Stimulated activated naive CD8-positive, alpha-beta T cell treated with anti-CD3 and anti-CD28 coated beads, Interleukin-15, Interleukin-2, amounts not matched to agents 100 U/mL and 50 U/mL, for 24 hours (primary cell): ENCODE data around the gene RBPJL.

Source experiments
- ATAC-seq: fragments of 150-1000 bp; cut with Tn5 transposase; one replicate; pipeline ENCODE4 v1.10.0; 2021
- DNase-seq: peaks from one replicate; pipeline ENCODE4 v3.0.0; 2021

RBPJL gene

GRCh38 chr20:45317826-45318225 lies 11.2 kb downstream of the RBPJL start:
- ATAC-seq (no peak), DNase-seq (no peak)

DNA sequence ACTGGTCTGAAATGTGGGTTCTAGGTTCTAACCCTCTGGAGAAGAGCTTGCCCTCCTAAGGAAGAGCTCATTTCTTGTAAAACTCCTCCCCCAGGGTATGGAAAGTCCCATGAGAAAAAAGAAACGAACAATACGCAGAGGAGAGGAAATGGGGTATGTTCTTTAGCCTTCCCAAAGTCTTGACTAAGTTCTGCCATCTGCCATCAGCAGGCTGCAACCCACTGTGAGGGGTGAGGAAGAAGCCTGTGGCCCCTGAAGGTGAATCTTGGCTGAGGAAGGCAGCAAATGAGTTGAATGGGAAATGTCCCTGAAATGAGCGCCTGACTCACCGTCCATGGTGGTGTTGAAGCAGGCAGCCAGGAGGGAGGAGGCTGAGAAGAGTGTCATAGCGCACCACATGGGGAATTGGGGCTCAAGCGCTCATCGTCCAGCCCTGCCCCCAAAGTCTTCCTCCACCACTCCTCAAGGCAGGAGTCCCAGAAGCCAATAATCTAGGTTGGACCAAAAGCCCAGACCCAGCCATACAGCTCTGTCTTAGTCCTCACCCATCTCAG lies 11.8 kb downstream of the RBPJL start:
- peak; percentile 32 for DNase-seq

DNA sequence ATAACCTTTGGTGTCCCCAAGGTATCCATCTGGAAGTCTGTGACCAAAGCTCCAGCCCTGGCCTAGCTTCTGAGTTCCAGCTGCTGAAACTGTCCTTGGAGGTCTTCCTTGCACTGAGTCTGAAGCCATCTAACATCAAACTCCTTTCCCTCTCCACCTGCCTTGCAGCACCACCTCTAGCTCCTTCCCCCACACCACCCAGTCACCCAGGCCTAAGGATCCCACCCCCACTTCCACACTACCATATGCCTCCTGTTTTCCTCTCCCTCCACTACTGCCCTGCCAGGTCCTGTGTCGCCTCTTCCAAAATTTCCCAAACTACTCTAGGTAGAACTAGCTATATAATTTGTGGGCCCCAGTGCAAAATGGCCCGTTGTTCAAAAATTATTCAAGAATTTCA lies 12.3 kb downstream of the RBPJL start:
- no peak for ATAC-seq
- no peak for DNase-seq

More for the DNA sequence above, 11.8 kb downstream of the RBPJL start:
- ATAC-seq = peak; percentile 14

DNA sequence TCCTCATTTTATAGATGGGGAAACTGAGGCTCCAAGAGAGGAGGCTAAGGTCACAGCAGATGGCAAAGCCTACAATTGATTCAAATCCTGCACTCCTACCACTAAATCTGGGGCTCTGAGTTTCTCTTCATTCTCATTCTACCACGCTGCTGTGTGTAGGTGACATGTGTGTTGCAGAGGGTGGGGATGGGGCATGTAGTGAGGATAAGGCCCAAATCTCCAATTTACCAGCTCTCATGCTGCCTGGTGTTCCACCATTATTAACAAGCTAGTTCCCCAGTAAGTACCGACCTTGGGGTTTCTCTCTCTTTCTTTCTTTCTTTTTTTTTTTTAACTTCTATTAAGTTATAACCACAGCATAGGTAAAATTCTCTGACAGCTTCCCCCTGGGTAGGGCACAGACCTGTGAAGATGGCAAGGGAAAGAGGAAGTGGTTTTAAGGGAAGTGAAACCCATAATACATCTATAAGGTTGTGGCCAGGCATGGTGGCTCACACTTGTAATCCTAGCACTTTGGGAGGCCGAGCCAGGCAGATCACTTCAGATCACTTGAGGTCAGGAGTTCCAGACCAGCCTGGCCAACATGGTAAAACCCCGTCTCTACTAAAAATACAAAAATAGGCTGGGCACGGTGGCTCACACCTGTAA lies 14.4 kb downstream of the RBPJL start:
- no peak for DNase-seq

DNA sequence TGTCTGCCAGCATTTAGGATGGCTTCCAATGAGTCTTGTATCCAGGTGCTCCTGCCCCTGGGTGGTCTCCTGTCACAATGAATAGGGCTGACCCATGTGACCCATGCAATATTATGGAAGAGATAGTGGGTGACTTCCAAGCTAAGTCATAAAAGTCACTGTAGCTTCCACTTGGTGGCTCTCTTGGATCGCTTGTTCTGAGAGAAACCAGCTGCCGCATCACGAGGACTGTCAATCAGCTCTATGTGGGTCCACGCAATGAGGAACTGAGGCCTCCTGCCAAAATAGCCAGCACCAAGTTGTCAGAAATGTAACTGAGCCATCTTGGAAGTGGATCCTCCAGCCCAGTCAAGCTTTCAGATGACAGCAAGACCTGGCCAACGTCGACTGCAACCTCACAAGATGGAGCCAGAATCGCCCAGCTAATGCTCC lies 16.3 kb downstream of the RBPJL start:
- DNase-seq (no peak), ATAC-seq (no peak)

More for the DNA sequence above, 14.4 kb downstream of the RBPJL start:
- ATAC-seq = peak; percentile 63

DNA sequence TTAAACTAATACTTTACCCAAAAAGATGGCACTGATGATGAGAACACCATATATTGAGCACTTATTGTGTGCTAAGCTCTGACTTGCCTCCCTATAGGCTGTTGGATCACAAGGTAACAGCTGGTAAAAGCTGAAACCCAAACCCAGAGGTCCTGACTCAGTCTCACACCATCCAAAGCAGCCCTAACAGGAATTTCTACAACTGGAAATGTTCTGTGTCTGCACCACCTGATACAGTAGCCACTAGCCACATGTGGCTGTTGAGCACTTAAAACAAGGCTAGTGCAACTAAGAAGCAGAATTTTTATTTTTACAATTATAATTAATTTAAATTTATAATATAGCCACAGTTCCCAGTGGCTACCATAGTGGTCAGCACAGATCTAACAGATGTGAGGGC lies 17.1 kb downstream of the RBPJL start:
- no peak for ATAC-seq
- DNase-seq = no peak

DNA sequence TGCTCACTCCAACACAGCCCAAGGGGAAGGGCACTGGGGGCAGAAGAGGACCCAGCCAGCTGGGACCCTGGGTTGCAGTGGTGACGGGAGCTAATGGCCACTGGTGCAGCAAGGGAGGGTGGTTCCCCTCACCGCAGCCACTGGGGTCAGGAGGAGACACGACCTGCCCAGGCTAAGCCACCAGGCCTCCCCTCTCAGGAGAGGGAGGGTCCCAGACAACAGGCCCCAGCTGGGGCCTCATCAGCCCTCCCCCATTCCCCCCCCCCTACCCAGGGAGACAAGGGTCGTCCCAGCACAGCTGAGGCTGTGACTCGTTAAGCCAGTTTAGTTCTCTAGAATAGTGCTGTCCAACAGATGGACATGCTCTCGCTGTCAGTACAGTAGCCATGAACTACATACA lies 18.7 kb downstream of the RBPJL start:
- ATAC-seq = no peak
- no peak for DNase-seq

- ATAC-seq (no peak), DNase-seq (no peak)
These were observed 21.8 kb downstream of the RBPJL start for GRCh38 chr20:45328451-45328850.

DNA sequence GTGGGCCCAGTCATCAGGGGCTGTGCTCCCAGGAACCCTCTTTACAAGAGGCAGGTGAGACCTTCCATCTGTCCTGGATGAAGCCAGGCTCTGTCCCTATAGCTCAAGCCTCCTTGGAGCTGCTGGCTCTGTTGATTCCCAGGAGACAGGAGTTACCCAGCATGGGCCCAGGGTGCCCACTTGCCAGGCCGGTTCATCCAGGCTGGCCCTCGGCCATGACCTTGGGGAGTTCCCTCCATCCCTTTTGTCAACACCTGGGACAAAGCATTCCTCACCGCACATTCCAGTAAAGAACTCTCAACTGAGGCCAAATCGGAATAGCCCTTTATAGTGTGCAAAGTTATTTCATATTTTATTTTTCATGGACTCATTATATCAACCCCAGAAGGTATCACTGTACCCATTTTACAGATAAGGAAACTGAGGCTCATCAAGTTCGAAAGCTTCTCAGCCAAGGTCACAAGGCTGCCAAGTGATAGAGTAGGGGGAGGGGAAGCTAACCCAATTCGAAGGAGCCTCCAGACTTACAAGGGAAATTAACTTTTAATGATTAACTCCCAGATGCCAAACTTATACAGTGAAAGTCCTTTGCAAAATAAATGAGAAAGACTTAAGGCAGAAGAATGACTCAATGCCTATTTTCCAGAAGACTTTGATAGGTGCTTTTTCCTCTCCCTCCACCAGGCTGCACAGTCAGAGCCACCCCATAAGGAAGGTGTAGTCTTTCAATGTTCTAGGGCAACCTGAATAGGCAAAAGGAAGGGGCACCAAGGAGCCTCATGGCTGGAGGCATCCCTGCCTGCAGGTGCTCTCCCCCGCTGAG lies 23.1 kb downstream of the RBPJL start:
- DNase-seq = no peak
- ATAC-seq = no peak

DNA sequence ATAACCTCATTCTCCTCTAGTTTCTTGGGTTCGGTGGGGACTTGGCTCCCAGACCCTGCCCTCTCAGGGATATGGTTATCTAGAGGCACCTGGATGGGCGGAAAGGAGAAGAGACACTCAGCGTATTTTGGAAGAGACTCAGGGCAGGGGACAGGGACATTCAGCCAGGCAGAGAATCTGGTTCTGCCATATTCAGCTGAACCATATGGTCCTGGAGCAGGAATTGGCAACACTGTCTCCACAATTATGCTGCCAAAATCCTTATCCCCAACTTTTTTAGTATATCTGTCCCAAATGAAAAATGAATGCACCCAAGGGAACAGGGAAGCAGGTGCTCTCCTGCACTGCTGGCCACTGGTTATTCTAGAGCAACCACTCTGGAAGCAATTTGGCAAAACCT lies 23.8 kb downstream of the RBPJL start:
- DNase-seq = no peak
- ATAC-seq = no peak

GRCh38 chr20:45336530-45337366 lies 30.1 kb downstream of the RBPJL start:
- ATAC-seq (no peak), DNase-seq (no peak)

DNA sequence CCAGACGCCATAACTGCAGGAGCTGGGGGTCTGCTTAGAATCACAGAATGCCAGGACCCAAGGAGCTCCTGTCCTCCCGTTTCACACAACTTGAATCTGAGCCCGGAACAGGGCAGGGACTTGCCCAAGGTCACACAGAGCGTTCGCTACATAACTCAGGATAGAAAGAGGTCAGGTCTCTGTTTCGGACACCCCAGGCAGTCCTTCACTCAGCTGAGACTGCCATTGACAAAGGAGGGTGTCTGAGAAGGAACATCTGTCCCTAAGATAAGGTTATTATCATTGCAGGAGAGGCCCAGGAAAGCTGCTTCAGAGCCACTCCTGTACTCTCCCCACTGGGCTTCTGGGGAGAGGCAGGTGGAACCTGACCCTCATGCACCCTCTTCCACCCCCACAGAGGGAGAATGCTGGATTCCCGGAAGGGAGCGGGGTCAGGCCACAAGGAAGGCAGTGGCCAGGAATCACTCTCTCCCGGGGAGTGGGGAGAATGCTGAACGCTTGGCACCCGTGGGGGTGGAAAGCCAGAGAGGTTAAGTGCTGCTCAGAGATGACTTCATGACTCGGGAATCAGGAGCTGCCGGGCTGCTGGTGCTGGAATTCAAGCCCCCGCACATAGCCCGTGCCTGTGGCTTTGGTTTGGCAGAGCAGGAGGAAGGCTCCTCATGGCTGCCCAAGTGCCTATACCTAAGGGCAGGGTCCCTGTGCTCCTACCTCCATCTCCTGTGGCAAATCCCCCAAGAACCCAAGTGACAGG lies 30.9 kb downstream of the RBPJL start:
- ATAC-seq = no peak

GRCh38 chr20:45338121-45339030 lies 31.7 kb downstream of the RBPJL start:
- ATAC-seq (no peak), DNase-seq (no peak)

More for the DNA sequence above, 30.9 kb downstream of the RBPJL start:
- no peak for DNase-seq

GRCh38 chr20:45339084-45339483 lies 32.4 kb downstream of the RBPJL start:
- DNase-seq (no peak), ATAC-seq (no peak)

DNA sequence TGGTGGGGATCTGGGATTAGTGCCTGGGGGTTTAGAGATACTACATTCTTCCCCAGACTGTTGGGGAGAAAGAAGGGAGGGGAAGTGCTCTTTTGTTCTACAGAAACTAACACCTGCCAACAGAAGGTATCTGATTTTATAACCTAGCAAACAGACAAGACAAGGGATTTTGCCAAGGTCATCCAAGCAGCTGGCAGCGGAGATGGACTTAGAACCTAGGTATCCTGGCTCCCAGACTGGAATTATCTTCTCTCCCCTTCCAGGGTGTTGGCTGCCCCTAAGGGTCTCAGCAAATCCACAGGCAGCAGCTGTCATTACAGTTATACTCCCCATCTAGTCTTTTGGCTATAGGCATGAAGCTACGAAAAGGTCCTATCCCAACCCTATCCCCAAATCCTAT lies 33.2 kb downstream of the RBPJL start:
- no peak for DNase-seq
- no peak for ATAC-seq

DNA sequence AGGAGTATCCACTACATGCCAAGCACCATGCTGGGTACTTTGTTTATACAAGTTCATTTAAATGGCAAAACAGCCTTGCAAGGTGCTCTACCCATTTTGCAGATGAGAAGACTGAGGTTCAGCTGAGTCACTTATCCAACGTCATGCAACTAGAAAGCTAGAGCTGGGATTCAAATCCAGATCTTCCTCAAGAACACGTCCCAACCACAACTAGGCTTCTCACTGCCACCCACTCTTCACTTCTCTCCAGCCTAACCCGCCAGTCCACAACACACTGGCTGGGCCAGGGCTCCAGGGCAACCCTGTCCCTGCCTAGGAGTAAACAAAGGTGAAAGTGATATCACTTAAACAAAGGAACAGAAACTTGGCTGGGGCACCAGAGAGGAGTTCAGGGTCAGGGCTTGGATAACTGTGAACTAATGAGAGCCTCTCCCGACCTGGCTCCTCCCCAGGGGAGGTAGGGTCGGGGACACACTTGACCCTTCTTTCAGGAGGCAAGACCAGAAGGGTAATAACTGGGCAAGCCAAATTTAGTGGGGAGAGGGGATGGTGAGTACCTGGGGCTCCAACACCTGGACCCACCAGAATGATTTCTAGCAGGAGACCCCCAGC lies 33.7 kb downstream of the RBPJL start:
- ATAC-seq (no peak), DNase-seq (no peak)

DNA sequence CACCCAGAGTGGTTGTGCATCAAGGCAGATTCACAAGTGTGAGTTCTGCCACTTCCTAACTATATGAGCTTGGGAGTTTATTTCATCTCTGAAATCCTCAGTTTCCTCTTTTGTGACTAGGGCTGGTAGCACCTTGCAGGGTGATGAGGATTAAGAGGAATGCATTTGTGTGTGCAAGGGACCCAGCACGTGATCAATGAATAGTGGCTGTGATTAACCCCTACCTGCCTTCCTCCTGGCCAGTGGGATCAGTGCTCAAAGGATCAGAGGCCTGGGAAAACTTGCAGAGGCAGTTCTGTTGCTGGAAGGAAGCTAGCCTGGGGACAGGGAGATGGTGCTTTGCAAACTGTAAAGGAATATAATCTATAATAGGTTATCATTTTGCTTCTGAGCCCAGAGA lies 34.3 kb downstream of the RBPJL start:
- no peak for DNase-seq

DNA sequence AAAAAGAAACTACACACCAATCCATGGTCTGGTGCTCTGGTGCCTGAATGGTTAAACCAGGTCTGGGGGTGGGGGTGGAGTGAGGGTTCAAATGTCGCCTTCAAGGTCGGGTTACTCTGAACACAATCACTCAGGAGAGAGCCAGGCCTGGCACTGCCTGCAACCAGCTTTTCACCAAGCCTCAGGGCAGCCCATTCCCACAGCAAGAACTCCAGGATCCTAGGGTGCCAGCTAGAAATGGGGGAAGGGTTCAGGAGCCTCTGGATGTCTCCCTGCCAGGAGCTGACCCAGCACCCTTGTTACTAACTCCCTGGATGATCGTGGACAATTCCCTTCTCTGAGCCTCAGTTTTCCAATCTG lies 34.9 kb downstream of the RBPJL start:
- ATAC-seq (no peak), DNase-seq (no peak)

More for the DNA sequence above, 34.3 kb downstream of the RBPJL start:
- no peak for ATAC-seq

GRCh38 chr20:45341939-45342854 lies 35.6 kb downstream of the RBPJL start:
- peak; percentile 25 for ATAC-seq
- no peak for DNase-seq
